AG04450 (cell line): Measurements from ENCODE around the gene CACNA1F. TPM values are rescaled to one million over a fixed set of nuclear protein-coding genes. Genes with fewer than 3 reads are reported as not detected.

Source experiments
- CTCF ChIA-PET: fragments of 300-600, 350-600 bp; formaldehyde crosslinking; extraction: SDS; loops from one replicate; lab custom pipeline; 2022; ENCODE audit warnings: antibody characterized with exemption, inconsistent platforms; lab: Charles Lee
- POLR2A ChIA-PET: fragments of 350-600 bp; formaldehyde crosslinking; extraction: SDS; loops from one replicate; lab custom pipeline; 2021; ENCODE audit warnings: antibody characterized with exemption, inconsistent platforms; lab: Yijun Ruan, JAX
- DNase-seq: peaks from one replicate; pipeline ENCODE4 v3.0.0-alpha.2; 2011; ENCODE audit warnings: low read depth, low spot score
- H3K27ac ChIP-seq: one replicate; pipeline ENCODE4 v1.5.1; 2012; ENCODE audit warnings: low read depth, low read length, control low read depth
- H3K27me3 ChIP-seq: one replicate; pipeline ENCODE4 v1.6.0; 2012; ENCODE audit warnings: low read length; ENCODE audit not compliant: control insufficient read depth, insufficient read depth
- H3K4me3 ChIP-seq: 2 replicates; pipeline ENCODE4 v1.5.1; 2011; ENCODE audit warnings: mild to moderate bottlenecking, low read depth, low read length, control low read depth
- H3K9me3 ChIP-seq: 2 replicates; pipeline ENCODE4 v1.5.1; 2012; ENCODE audit warnings: low read length; ENCODE audit not compliant: control insufficient read depth, insufficient read depth
- polyA plus RNA-seq: library from polyadenylated mRNA; depleted of rRNA; stranded (reverse); fragments of >200 nt; gene quantifications from 2 replicates; pipeline ENCODE4 v1.2.3, GENCODE V29; 2011; rRNA removed
- TF ChIP-seq, protein P1 (sequence below): IDR thresholded peaks from 2 replicates; pipeline ENCODE4 v1.5.1; 2011; ENCODE audit warnings: low read depth, low read length, control low read depth, inconsistent platforms

The CACNA1F gene
- polyA plus RNA-seq, 1 experiment = not detected

- Histone ChIP-seq H3K4me3 (peak overlapping the region; percentile 58), H3K27me3 (no peaks in the 10 kb centered on the region), H3K27ac (peak overlapping the region; percentile 98), H3K9me3 (no peaks in the 10 kb centered on the region)
- ChIA-PET CTCF (interaction anchor here (0.6 to 2.1 kb wide), 24 partner anchors 8 to 198 kb away, joined by 3 to 28 read pairs (median 4); partner anchors contain the start of genes OTUD5 and WDR45), POLR2A (interaction anchor here (0.8 to 0.9 kb wide), 2 partner anchors 10 to 258 kb away, joined by 3 to 6 read pairs; partner anchors contain the start of genes PQBP1 and TIMM17B)
- DNase-seq = no peak
- TF ChIP-seq, protein P1, sequence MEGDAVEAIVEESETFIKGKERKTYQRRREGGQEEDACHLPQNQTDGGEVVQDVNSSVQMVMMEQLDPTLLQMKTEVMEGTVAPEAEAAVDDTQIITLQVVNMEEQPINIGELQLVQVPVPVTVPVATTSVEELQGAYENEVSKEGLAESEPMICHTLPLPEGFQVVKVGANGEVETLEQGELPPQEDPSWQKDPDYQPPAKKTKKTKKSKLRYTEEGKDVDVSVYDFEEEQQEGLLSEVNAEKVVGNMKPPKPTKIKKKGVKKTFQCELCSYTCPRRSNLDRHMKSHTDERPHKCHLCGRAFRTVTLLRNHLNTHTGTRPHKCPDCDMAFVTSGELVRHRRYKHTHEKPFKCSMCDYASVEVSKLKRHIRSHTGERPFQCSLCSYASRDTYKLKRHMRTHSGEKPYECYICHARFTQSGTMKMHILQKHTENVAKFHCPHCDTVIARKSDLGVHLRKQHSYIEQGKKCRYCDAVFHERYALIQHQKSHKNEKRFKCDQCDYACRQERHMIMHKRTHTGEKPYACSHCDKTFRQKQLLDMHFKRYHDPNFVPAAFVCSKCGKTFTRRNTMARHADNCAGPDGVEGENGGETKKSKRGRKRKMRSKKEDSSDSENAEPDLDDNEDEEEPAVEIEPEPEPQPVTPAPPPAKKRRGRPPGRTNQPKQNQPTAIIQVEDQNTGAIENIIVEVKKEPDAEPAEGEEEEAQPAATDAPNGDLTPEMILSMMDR = peak; percentile 59
These were observed 77.0 kb downstream of the CACNA1F start for GRCh38 chrX:49155900-49156837.

- ChIA-PET POLR2A (interaction anchor here (0.7 to 0.9 kb wide), 3 partner anchors 11 to 257 kb away, joined by 3 to 6 read pairs (median 3); partner anchors contain the start of genes PQBP1 and TIMM17B), CTCF (interaction anchor here (0.6 to 2.1 kb wide), 25 partner anchors 9 to 197 kb away, joined by 3 to 28 read pairs (median 5); partner anchors contain the start of genes OTUD5 and WDR45)
These were observed 77.8 kb downstream of the CACNA1F start for GRCh38 chrX:49155243-49155899.

More at GRCh38 chrX:49155243-49155899, 77.8 kb downstream of the CACNA1F start:
- Histone ChIP-seq H3K4me3 (peak overlapping the region; percentile 45), H3K27ac (peak overlapping the region; percentile 98), H3K9me3 (no peaks in the 10 kb centered on the region), H3K27me3 (no peaks in the 10 kb centered on the region)
- DNase-seq = no peak
- TF ChIP-seq, protein P1 = no peak

Other genes starting within 250 kb of the CACNA1F start
- gene GRIPAP1, start 231.1 kb downstream of the CACNA1F start, polyA plus RNA-seq = 24.3 and 25.0 TPM in 2 replicates
- 28.4 and 42.0 TPM in 2 replicates for gene TFE3, start 190.0 kb downstream of the CACNA1F start, polyA plus RNA-seq
- gene CCDC120, start 174.3 kb downstream of the CACNA1F start, polyA plus RNA-seq = 0.83 and 1.0 TPM in 2 replicates
- 27.6 and 41.2 TPM in 2 replicates for gene PRAF2, start 159.3 kb downstream of the CACNA1F start, polyA plus RNA-seq
- 78.4 and 96.1 TPM in 2 replicates for gene WDR45, start 153.5 kb downstream of the CACNA1F start, polyA plus RNA-seq
- 20.3 and 21.9 TPM in 2 replicates for gene GPKOW, start 109.6 kb downstream of the CACNA1F start, polyA plus RNA-seq
- 0.40 and 0.82 TPM in 2 replicates for gene MAGIX, start 70.6 kb downstream of the CACNA1F start, polyA plus RNA-seq
- gene PLP2, start 61.4 kb downstream of the CACNA1F start, polyA plus RNA-seq = 66.7 and 79.6 TPM in 2 replicates
- 3.6 and 4.1 TPM in 2 replicates for gene PRICKLE3, start 47.0 kb downstream of the CACNA1F start, polyA plus RNA-seq
- 0.07 and 0.15 TPM in 2 replicates for gene SYP, start 33.1 kb downstream of the CACNA1F start, polyA plus RNA-seq
- 5.7 and 9.6 TPM in 2 replicates for gene CCDC22, start 2.1 kb upstream of the CACNA1F start, polyA plus RNA-seq
- gene FOXP3, start 31.4 kb upstream of the CACNA1F start, polyA plus RNA-seq = 0.09 TPM in 1 of 2 replicates, not detected in the other
- 1.1 and 2.4 TPM in 2 replicates for gene PPP1R3F, start 36.5 kb upstream of the CACNA1F start, polyA plus RNA-seq
- gene GAGE10, start 70.3 kb upstream of the CACNA1F start, polyA plus RNA-seq = not detected in 2 replicates
- gene GAGE12J, start 88.7 kb upstream of the CACNA1F start, polyA plus RNA-seq = not detected in 2 replicates
- gene GAGE13, start 98.2 kb upstream of the CACNA1F start, polyA plus RNA-seq = not detected in 2 replicates